Measurements from ENCODE around the gene TEX48. TPM values are rescaled to one million over a fixed set of nuclear protein-coding genes. Genes with fewer than 3 reads are reported as not detected.

TEX48 gene
- total RNA-seq, 1 experiment from 2014 or later: not detected

GRCh38 chr9:114688379-114688778 lies 6.4 kb upstream of the TEX48 start:
- H3K9me3 Mint-ChIP-seq (ENCODE audit: unreplicated experiment): no peaks in the 10 kb centered on the region
- peaks cover 11% of the 10 kb centered on the region for H3K27me3 Mint-ChIP-seq (ENCODE audit: insufficient read depth, unreplicated experiment)
- no peak for TF ChIP-seq CTCF (IDR thresholded peaks at IDR 0.05; ENCODE audit: insufficient read depth in 1 of 2, low read depth in 1 of 2, low read length in 1 of 2, severe bottlenecking in 1 of 2, unreplicated experiment in 1 of 2)
- H3K27ac Mint-ChIP-seq (ENCODE audit: unreplicated experiment): no peak overlapping the region
- no peak overlapping the region for H3K4me3 Mint-ChIP-seq (ENCODE audit: unreplicated experiment)
- no peaks in the 10 kb centered on the region for H3K36me3 Mint-ChIP-seq (ENCODE audit: insufficient read depth, unreplicated experiment)
- H3K9me3 ChIP-seq: no peaks in the 10 kb centered on the region
- no TSS peak for BruUV-seq (replicated peaks)
- ChIA-PET CTCF (no interaction called here), POLR2A (no interaction called here)
- H3K4me3 ChIP-seq (ENCODE audit: low read depth, low read length): no peak overlapping the region
- no peaks in the 10 kb centered on the region for H3K4me1 Mint-ChIP-seq (ENCODE audit: low read depth, unreplicated experiment)
- no peaks in the 10 kb centered on the region for H3K36me3 ChIP-seq (ENCODE audit: control insufficient read depth, insufficient read depth, low read length)
- no peaks in the 10 kb centered on the region for H3K4me1 ChIP-seq
- DNase-seq: no peak
- intact Hi-C loops (cut with micrococcal nuclease; ENCODE audit: unreplicated experiment): no loop called here
- no peaks in the 10 kb centered on the region for H3K27me3 ChIP-seq (replicated peaks; ENCODE audit: control insufficient read depth, insufficient read depth, low read length)

GRCh38 chr9:114687034-114687433 lies 5.0 kb upstream of the TEX48 start:
- Mint-ChIP-seq H3K4me3 (ENCODE audit: unreplicated experiment) (no peak overlapping the region), H3K36me3 (ENCODE audit: insufficient read depth, unreplicated experiment) (no peaks in the 10 kb centered on the region), H3K27ac (ENCODE audit: unreplicated experiment) (no peak overlapping the region), H3K9me3 (ENCODE audit: unreplicated experiment) (no peaks in the 10 kb centered on the region), H3K27me3 (ENCODE audit: insufficient read depth, unreplicated experiment) (peaks cover 11% of the 10 kb centered on the region), H3K4me1 (ENCODE audit: low read depth, unreplicated experiment) (no peaks in the 10 kb centered on the region)
- intact Hi-C loops (cut with micrococcal nuclease; ENCODE audit: unreplicated experiment): no loop called here
- no peak overlapping the region for H3K4me3 ChIP-seq (ENCODE audit: low read depth, low read length)
- no peak for DNase-seq
- no peaks in the 10 kb centered on the region for H3K27me3 ChIP-seq (replicated peaks; ENCODE audit: control insufficient read depth, insufficient read depth, low read length)
- H3K36me3 ChIP-seq (ENCODE audit: control insufficient read depth, insufficient read depth, low read length): no peaks in the 10 kb centered on the region
- BruUV-seq (replicated peaks): no TSS peak
- no peaks in the 10 kb centered on the region for H3K9me3 ChIP-seq
- POLR2A ChIA-PET: no interaction called here
- TF ChIP-seq CTCF (IDR thresholded peaks at IDR 0.05; ENCODE audit: insufficient read depth in 1 of 2, low read depth in 1 of 2, low read length in 1 of 2, severe bottlenecking in 1 of 2, unreplicated experiment in 1 of 2): no peak
- no peaks in the 10 kb centered on the region for H3K4me1 ChIP-seq
- CTCF ChIA-PET: no interaction called here

GRCh38 chr9:114685951-114686350 lies 4.0 kb upstream of the TEX48 start:
- Histone ChIP-seq H3K9me3 (no peaks in the 10 kb centered on the region), H3K4me1 (no peaks in the 10 kb centered on the region), H3K36me3 (ENCODE audit: control insufficient read depth, insufficient read depth, low read length) (no peaks in the 10 kb centered on the region), H3K4me3 (ENCODE audit: low read depth, low read length) (no peak overlapping the region), H3K27me3 (replicated peaks; ENCODE audit: control insufficient read depth, insufficient read depth, low read length) (no peaks in the 10 kb centered on the region)
- TF ChIP-seq CTCF (IDR thresholded peaks at IDR 0.05; ENCODE audit: insufficient read depth in 1 of 2, low read depth in 1 of 2, low read length in 1 of 2, severe bottlenecking in 1 of 2, unreplicated experiment in 1 of 2): no peak
- Mint-ChIP-seq H3K36me3 (ENCODE audit: insufficient read depth, unreplicated experiment) (no peaks in the 10 kb centered on the region), H3K4me1 (ENCODE audit: low read depth, unreplicated experiment) (peaks cover 7% of the 10 kb centered on the region), H3K27me3 (ENCODE audit: insufficient read depth, unreplicated experiment) (peaks cover 8% of the 10 kb centered on the region), H3K9me3 (ENCODE audit: unreplicated experiment) (no peaks in the 10 kb centered on the region), H3K27ac (ENCODE audit: unreplicated experiment) (no peak overlapping the region), H3K4me3 (ENCODE audit: unreplicated experiment) (no peak overlapping the region)
- ChIA-PET POLR2A (no interaction called here), CTCF (no interaction called here)
- no peak for DNase-seq
- intact Hi-C loops (cut with micrococcal nuclease; ENCODE audit: unreplicated experiment): no loop called here
- BruUV-seq (replicated peaks): no TSS peak

Data from Caco-2 (cell line).